Activated CD4-positive, CD25-positive, alpha-beta regulatory T cell (primary cell): ENCODE results near the gene CYSLTR2.

Experiments
- DNase-seq, 4 experiments: peaks; one replicate each; lab custom pipeline; 2025; lab: John Stamatoyannopoulos, UW

The CYSLTR2 gene

GRCh38 chr13:48746821-48747220 is 93.1 kb downstream of the CYSLTR2 start:
- no peak for DNase-seq

GRCh38 chr13:48748681-48749080 is 95.0 kb downstream of the CYSLTR2 start:
- no peak for DNase-seq

DNA sequence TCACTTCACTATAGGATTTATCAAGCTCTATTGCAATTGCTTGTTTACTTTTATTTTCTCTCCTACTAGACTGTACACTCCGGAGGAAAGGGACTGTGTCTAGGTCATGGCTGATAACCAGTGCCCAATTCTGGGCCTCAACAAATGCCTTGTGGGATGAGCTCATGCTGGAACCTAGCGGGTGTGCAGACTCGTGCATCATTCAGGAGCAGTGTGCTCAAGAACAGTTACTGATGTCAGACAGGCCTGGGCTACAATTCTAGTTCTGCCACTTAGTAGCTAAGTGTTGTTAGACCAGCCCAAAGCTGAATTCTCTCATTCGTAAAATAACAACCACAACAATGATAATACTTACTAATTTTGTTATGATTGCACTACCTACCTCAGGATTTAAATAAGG is 95.4 kb downstream of the CYSLTR2 start:
- DNase-seq: no peak

DNA sequence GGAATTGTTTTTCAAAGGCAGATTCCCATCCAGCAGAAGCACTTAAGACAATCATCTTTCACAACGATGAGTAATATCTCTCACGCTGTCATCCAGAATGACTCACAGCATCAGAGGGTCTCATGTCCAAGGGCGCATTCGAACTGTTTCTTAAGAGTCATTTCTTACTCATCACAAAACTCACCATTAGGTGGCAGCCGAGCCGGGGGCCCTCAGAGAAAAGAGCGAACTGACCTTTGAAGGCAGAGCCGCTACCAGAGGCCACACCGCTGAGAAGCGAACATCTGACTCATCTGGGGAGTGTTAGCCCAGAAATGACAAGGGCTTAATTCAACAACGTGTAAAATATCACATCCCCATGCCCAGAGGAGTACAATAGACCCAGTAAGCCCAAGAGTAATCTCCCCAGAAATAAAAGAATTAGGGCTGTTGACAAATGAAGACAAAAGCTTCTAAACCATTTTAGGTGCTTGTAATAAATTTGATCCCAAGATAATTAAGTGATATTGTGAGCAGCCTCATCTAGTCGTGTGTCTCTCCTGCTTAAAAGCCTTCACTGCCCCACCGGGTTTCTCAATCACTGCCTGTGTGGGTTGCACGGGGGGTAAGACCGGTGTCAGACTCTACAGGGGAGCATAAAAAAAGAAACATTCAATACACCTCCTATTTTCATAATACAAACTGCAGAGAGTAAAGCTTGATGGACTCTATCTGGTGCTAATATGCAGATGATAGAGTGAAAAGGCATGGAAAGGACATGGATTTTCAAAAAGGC is 96.2 kb downstream of the CYSLTR2 start:
- peak; percentile 1 to 69 (median 29) for DNase-seq

DNA sequence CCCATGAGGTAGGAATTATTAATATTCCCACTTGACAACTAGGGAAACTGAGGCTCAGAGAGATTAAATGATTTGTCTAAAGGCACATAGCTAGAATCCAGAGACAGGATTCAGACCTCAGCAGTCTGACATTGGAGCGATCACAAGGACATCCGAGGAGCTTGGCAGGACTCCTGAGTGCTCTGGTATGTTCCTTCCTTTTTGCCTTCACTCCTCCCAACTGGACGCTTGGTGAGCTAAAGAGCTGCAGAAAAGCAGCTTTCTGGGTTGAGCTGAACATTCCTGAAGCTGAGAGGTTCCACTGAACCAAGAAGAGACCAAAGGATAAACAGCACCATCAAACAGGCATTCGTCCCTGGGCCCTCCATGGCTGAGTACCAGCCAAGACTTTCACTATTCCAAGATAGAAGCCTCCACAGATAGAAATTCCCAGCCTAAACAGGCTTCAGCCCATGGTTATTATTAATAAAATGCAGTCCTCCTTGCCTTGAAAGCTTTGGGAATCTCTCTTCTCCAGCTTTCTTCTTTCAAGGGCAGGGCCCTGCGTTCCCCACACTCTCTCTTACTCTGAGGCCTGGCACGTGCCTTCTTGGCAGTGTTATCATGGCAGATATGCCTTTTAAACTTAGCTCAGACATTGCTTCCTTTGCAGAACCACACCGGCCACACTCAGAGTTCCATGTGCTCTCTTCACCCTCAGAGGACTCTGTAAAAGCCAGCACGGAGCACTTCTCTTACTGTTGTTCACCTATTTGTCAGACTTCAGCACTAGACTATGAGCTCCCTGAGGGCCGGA is 97.1 kb downstream of the CYSLTR2 start:
- no peak for DNase-seq

DNA sequence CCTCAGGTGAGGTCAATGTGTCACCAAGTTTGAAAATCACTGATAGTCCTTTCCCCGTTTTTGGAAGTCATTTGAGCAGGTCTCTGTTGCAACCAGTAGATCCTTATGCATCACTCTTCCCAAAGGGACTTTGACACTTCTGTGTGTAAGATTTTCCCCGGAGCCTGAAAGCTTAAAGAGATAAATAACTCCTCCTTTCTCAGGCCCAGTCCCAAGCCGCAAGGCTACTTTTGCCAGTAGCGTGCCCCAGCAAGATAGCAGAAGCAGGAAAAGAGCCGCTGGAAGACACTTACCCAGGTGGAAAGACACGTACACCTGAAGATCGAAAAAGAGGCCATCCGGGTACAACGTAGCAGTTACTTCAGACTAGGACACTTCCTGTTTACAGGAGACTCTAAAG is 106.9 kb downstream of the CYSLTR2 start:
- no peak for DNase-seq
